CD14-positive monocyte (primary cell): ENCODE data around the gene GOPC. TPM values are rescaled to one million over a fixed set of nuclear protein-coding genes. Genes with fewer than 3 reads are reported as not detected.
A peak's percentile ranks its signal among the peaks of the same experiment; 100 is the strongest.

ENCODE experiments used
- DNase-seq, 3 donors: peaks; one replicate each; pipeline ENCODE4 v3.0.0-alpha.2; 2011 to 2022
- H2AFZ ChIP-seq: 2 replicates; pipeline ENCODE4 v1.6.0; 2012; ENCODE audit warnings: mild to moderate bottlenecking, low read depth, low read length, inconsistent platforms; ENCODE audit not compliant: insufficient read depth, poor library complexity, severe bottlenecking
- H3K27ac ChIP-seq, 2 donors: 1 replicate in 1 of 2; 2 replicates in 1 of 2; pipeline ENCODE4 v1.5.1; 2012 to 2013; ENCODE audit warnings: low read length in 2 of 2, control low read depth in 1 of 2, inconsistent platforms in 1 of 2, low read depth in 1 of 2, mild to moderate bottlenecking in 1 of 2
- H3K27me3 ChIP-seq, 2 donors: one replicate each; pipeline versions ENCODE4 v1.6.0 to v1.6.1; 2011 to 2013; ENCODE audit warnings: low read length in 2 of 2; ENCODE audit not compliant: control insufficient read depth in 2 of 2, insufficient read depth in 2 of 2
- H3K36me3 ChIP-seq, 2 donors: replicated peaks in 1 of 2; 1 replicate in 1 of 2; 2 replicates in 1 of 2; pipeline versions ENCODE4 v1.5.1 to v1.6.1; 2012 to 2013; ENCODE audit warnings: low read length in 2 of 2, control low read depth in 1 of 2, inconsistent platforms in 1 of 2, mild to moderate bottlenecking in 1 of 2; ENCODE audit not compliant: insufficient read depth in 2 of 2, control insufficient read depth in 1 of 2
- H3K4me1 ChIP-seq, 2 donors: 1 replicate in 1 of 2; 2 replicates in 1 of 2; pipeline versions ENCODE4 v1.5.1 to v1.6.1; 2012 to 2013; ENCODE audit warnings: low read length in 2 of 2, control low read depth in 1 of 2, inconsistent platforms in 1 of 2, mild to moderate bottlenecking in 1 of 2, moderate library complexity in 1 of 2; ENCODE audit not compliant: insufficient read depth in 2 of 2, control insufficient read depth in 1 of 2
- H3K4me2 ChIP-seq: replicated peaks from 2 replicates; pipeline ENCODE3; 2012; ENCODE audit warnings: low read length, moderate library complexity, mild to moderate bottlenecking; ENCODE audit not compliant: poor library complexity, severe bottlenecking; ENCODE audit errors: extremely low read depth
- H3K4me3 ChIP-seq, 3 experiments: fragments of 200-600 bp in 1 of 3; sonication (generic) in 1 of 3; replicated peaks in 1 of 3; 1 replicate in 2 of 3; 2 replicates in 1 of 3; pipeline ENCODE4 v1.5.1; 2011 to 2013; ENCODE audit warnings: low read length in 3 of 3, mild to moderate bottlenecking in 3 of 3, control low read depth in 2 of 3, low read depth in 2 of 3, inconsistent platforms in 1 of 3, moderate library complexity in 1 of 3
- H3K79me2 ChIP-seq: 2 replicates; pipeline ENCODE4 v1.6.0; 2012; ENCODE audit warnings: mild to moderate bottlenecking, control low read depth, inconsistent platforms, low read length, moderate library complexity; ENCODE audit not compliant: insufficient read depth
- H3K9ac ChIP-seq: 2 replicates; pipeline ENCODE4 v1.6.0; 2017; ENCODE audit warnings: low read length, mild to moderate bottlenecking; ENCODE audit not compliant: insufficient read depth, poor library complexity, severe bottlenecking
- H3K9me3 ChIP-seq, 2 donors: replicated peaks in 1 of 2; 1 replicate in 1 of 2; 2 replicates in 1 of 2; pipeline versions ENCODE4 v1.5.1 to v1.6.1; 2012 to 2013; ENCODE audit warnings: low read length in 2 of 2, control low read depth in 1 of 2; ENCODE audit not compliant: control insufficient read depth in 1 of 2, insufficient read depth in 1 of 2
- H4K20me1 ChIP-seq: 2 replicates; pipeline ENCODE4 v1.6.0; 2012; ENCODE audit warnings: mild to moderate bottlenecking, low read length, control low read depth, moderate library complexity; ENCODE audit not compliant: insufficient read depth
- H3K27ac Mint-ChIP-seq, 7 donors: one replicate each; pipeline ENCODE4 v1.8.0; 2020; ENCODE audit warnings: mild to moderate bottlenecking in 7 of 7, mixed read lengths in 7 of 7, moderate library complexity in 6 of 7, inconsistent platforms in 2 of 7
- H3K27me3 Mint-ChIP-seq, 3 donors: one replicate each; pipeline ENCODE4 v1.8.0; 2021 to 2022; ENCODE audit warnings: low read depth in 3 of 3, mild to moderate bottlenecking in 3 of 3, mixed read lengths in 3 of 3, moderate library complexity in 3 of 3, inconsistent platforms in 1 of 3
- H3K36me3 Mint-ChIP-seq, 2 donors: one replicate each; pipeline ENCODE4 v1.8.0; 2020; ENCODE audit warnings: mixed read lengths in 2 of 2, inconsistent platforms in 1 of 2, mild to moderate bottlenecking in 1 of 2
- H3K4me1 Mint-ChIP-seq: one replicate; pipeline ENCODE4 v1.8.0; 2020; ENCODE audit warnings: mild to moderate bottlenecking, mixed read lengths
- H3K4me3 Mint-ChIP-seq, 2 donors: one replicate each; pipeline ENCODE4 v1.8.0; 2020; ENCODE audit warnings: mild to moderate bottlenecking in 2 of 2, mixed read lengths in 2 of 2, moderate library complexity in 1 of 2
- H3K9me3 Mint-ChIP-seq, 7 donors: one replicate each; pipeline ENCODE4 v1.8.0; 2020 to 2022; ENCODE audit warnings: mixed read lengths in 7 of 7, mild to moderate bottlenecking in 6 of 7, moderate library complexity in 6 of 7, inconsistent platforms in 2 of 7
- CTCF ChIP-seq: fragments of 200-600 bp; IDR thresholded peaks from one replicate; pipeline ENCODE4 v1.8.0; 2022; ENCODE audit warnings: antibody characterized with exemption, mild to moderate bottlenecking
- WGBS: methylation state at CpG from one replicate; pipeline ENCODE4 v1.1.5; 2013; ENCODE audit warnings: missing lambda C conversion rate; ENCODE audit not compliant: insufficient coverage; 5-methylcytosine and 5-hydroxymethylcytosine counted together
- intact Hi-C, 2 donors: fragments of 100-400 bp; cut with micrococcal nuclease; formaldehyde crosslinking; loops; one replicate each; pipeline versions ENCODE4 v1.15.0 to v1.15.1; 2023
- polyA plus RNA-seq, 3 donors: library from polyadenylated mRNA; depleted of rRNA in 1 of 3; unstranded in 2 of 3; stranded (reverse) in 1 of 3; fragments of 300-500 nt in 2 of 3; fragments of >200 nt in 1 of 3; fragmentation: Illumina TruSeq in 2 of 3; gene quantifications; 1 replicate in 2 of 3; 2 replicates in 1 of 3; pipeline ENCODE4 v1.2.3, GENCODE V29; 2012 to 2021

Gene GOPC
- polyA plus RNA-seq, 3 donors, result 2.7 to 8.0 (median 5.2) TPM

- H3K4me2 ChIP-seq, result no peak overlapping the region
- peaks cover 7 to 14% of the 10 kb centered on the region in 2 donors for H3K4me1 ChIP-seq
- H3K27ac Mint-ChIP-seq, result peak overlapping the region in 1 of 7 donors; percentile 61
- no peak for DNase-seq
- no peak overlapping the region for H3K9ac ChIP-seq
- no peak overlapping the region for H3K27ac ChIP-seq
- H3K4me1 Mint-ChIP-seq, result peaks cover 12% of the 10 kb centered on the region
- no peaks in the 10 kb centered on the region for H4K20me1 ChIP-seq
- no peak for TF ChIP-seq CTCF
- no peak overlapping the region for H2AFZ ChIP-seq
- H3K27me3 Mint-ChIP-seq, result peaks cover 7 to 15% (median 9%) of the 10 kb centered on the region in 3 donors
- H3K36me3 Mint-ChIP-seq, result peaks cover 27 to 29% of the 10 kb centered on the region in 2 donors
- no peaks in the 10 kb centered on the region for H3K36me3 ChIP-seq
- H3K27me3 ChIP-seq, result peaks cover 0 to 5% of the 10 kb centered on the region in 2 donors
- WGBS, result 91% methylated on average over 5 of the region's 5 CpGs
- H3K4me3 Mint-ChIP-seq, result no peak overlapping the region
- H3K9me3 ChIP-seq, result no peaks in the 10 kb centered on the region
- no peaks in the 10 kb centered on the region for H3K9me3 Mint-ChIP-seq
- intact Hi-C loops, result no loop called here
- H3K4me3 ChIP-seq, result no peak overlapping the region
- no peaks in the 10 kb centered on the region for H3K79me2 ChIP-seq
Observed at GRCh38 chr6:117546674-117547073, 55.6 kb downstream of the GOPC start.

- DNase-seq, result no peak
- Histone ChIP-seq H3K36me3 (peaks cover 0 to 9% of the 10 kb centered on the region in 2 donors), H3K9ac (no peak overlapping the region), H3K4me3 (no peak overlapping the region), H3K4me1 (peaks cover 7 to 14% of the 10 kb centered on the region in 2 donors), H3K27me3 (peaks cover 0 to 5% of the 10 kb centered on the region in 2 donors), H3K9me3 (no peaks in the 10 kb centered on the region), H3K27ac (no peak overlapping the region), H4K20me1 (no peaks in the 10 kb centered on the region), H3K79me2 (no peaks in the 10 kb centered on the region), H3K4me2 (no peak overlapping the region), H2AFZ (no peak overlapping the region)
- Mint-ChIP-seq H3K27me3 (peaks cover 7 to 15% (median 9%) of the 10 kb centered on the region in 3 donors), H3K4me3 (no peak overlapping the region), H3K4me1 (peaks cover 12% of the 10 kb centered on the region), H3K27ac (peak overlapping the region in 1 of 7 donors; percentile 57), H3K36me3 (peaks cover 31 to 38% of the 10 kb centered on the region in 2 donors), H3K9me3 (no peaks in the 10 kb centered on the region)
- WGBS, result 95% methylated on average over 2 of the region's 4 CpGs
- intact Hi-C loops, result no loop called here
- no peak for TF ChIP-seq CTCF
Observed at GRCh38 chr6:117545161-117545595, 57.1 kb downstream of the GOPC start.
